ENCODE results near the gene TMEM131. TPM values are rescaled to one million over a fixed set of nuclear protein-coding genes. Genes with fewer than 3 reads are reported as not detected.

The TMEM131 gene
- total and polyA plus RNA-seq, 2 donors: 11.4 to 15.6 TPM

DNA sequence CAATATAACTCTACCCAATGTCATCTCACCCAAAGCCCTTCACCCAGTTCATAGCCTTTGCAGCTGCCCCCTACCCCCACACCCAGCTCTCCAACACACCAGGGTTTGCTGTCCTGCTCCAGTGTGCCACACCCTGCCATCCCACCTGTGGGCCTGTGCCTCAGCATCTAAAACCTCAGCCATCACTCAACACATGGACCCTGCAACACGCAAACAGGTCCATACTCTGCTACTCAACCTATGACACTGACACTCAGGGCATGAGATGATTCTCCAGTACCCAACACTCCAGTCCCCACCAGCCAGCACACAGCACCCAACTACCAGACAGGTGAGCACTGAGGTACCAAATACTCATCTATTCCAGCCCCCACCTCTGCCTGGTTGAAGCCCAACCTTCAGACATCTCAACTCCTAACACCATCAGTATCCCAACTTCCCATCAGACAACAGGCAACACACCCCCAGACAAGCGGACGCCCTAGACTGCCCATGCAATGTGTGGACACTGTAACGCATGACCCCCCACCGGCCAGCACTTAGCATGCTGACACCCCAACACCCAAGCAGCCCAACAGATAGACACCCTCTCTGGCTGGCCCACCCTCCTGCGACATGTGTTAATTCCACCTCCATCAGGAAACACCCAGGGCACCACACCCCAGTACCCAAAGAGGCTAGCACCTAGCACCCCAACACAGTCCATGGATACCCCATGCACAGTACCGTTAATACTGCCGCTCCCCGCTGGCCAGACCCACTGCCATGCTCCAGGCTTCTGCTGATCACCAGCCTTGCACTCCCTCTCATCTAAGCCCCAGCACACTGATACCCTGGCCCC, 257.3 kb downstream of the TMEM131 start:
- Histone ChIP-seq H3K4me3 (ENCODE audit: low read length in 2 of 2) (no peak overlapping the region), H3K27me3 (ENCODE audit: control insufficient read depth in 2 of 2, insufficient read depth in 1 of 2, low read length in 1 of 2) (no peaks in the 10 kb centered on the region), H3K36me3 (ENCODE audit: control insufficient read depth in 2 of 2, insufficient read depth in 2 of 2, low read length in 1 of 2) (peaks cover 70 to 80% of the 10 kb centered on the region in 2 donors), H3K9me3 (ENCODE audit: control insufficient read depth in 2 of 2, insufficient read depth in 1 of 2, low read length in 1 of 2) (no peaks in the 10 kb centered on the region), H3K27ac (ENCODE audit: low read depth in 1 of 2, low read length in 1 of 2) (no peak overlapping the region), H3K4me1 (ENCODE audit: control insufficient read depth in 2 of 2, insufficient read depth in 2 of 2, low read length in 2 of 2) (peaks cover 3 to 4% of the 10 kb centered on the region in 2 donors)
- DNase-seq (ENCODE audit: low read depth in 6 of 9, low spot score in 9 of 9): no peak
- WGBS: 98% methylated on average over 9 of the region's 9 CpGs

- Histone ChIP-seq H3K36me3 (ENCODE audit: control insufficient read depth in 2 of 2, insufficient read depth in 2 of 2, low read length in 1 of 2) (peaks cover 78 to 88% of the 10 kb centered on the region in 2 donors), H3K4me3 (ENCODE audit: low read length in 2 of 2) (no peak overlapping the region), H3K4me1 (ENCODE audit: control insufficient read depth in 2 of 2, insufficient read depth in 2 of 2, low read length in 2 of 2) (peaks cover 3% of the 10 kb centered on the region in 2 donors), H3K27ac (ENCODE audit: low read depth in 1 of 2, low read length in 1 of 2) (no peak overlapping the region), H3K9me3 (ENCODE audit: control insufficient read depth in 2 of 2, insufficient read depth in 1 of 2, low read length in 1 of 2) (no peaks in the 10 kb centered on the region), H3K27me3 (ENCODE audit: control insufficient read depth in 2 of 2, insufficient read depth in 1 of 2, low read length in 1 of 2) (no peaks in the 10 kb centered on the region)
- 98% methylated on average over 32 of the region's 32 CpGs for WGBS
- DNase-seq (ENCODE audit: low read depth in 6 of 9, low spot score in 9 of 9): no peak
These were observed 258.1 kb downstream of the TMEM131 start for GRCh38 chr2:97737421-97738178.

DNA sequence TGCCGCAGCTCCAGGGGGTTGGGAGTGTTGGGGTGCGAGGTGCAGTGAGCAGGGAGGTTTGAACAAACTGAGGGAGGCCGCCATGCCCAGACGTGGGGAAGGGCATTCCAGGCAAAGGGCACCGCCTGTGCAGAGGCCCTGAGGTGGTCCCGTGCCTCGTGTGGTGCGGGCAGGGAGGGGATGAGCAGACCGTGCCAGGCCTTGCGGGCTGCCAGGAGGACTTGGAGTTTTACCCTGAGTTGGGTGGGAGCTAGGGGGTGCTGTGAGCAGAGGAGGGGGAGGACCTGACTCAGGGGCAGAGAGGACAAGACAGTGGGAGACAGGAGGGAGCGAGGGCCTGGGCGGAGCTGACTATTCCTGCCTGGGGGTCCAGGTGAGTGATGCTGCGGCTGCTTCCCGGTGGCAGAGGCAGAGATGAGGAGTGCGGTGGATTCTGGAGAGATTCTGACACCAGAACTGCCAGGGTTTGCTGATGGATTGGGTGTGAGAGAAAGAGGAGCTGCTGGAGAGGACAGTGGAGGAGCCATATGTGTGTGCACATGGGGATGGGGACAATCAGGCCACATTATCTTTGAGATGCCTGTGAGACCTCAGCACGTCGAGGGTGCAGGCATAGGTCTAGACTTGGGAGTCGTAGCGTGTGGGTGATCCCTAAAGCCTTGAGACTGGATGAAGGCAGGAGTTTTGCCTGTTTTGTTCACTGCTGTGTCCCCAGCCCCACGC, 259.0 kb downstream of the TMEM131 start:
- H3K36me3 ChIP-seq (ENCODE audit: control insufficient read depth in 2 of 2, insufficient read depth in 2 of 2, low read length in 1 of 2): peaks cover 87 to 95% of the 10 kb centered on the region in 2 donors
- DNase-seq (ENCODE audit: low read depth in 6 of 9, low spot score in 9 of 9): no peak
- no peak overlapping the region for H3K27ac ChIP-seq (ENCODE audit: low read depth in 1 of 2, low read length in 1 of 2)
- peaks cover 0 to 3% of the 10 kb centered on the region in 2 donors for H3K9me3 ChIP-seq (ENCODE audit: control insufficient read depth in 2 of 2, insufficient read depth in 1 of 2, low read length in 1 of 2)
- H3K27me3 ChIP-seq (ENCODE audit: control insufficient read depth in 2 of 2, insufficient read depth in 1 of 2, low read length in 1 of 2): no peaks in the 10 kb centered on the region
- 97% methylated on average over 20 of the region's 20 CpGs for WGBS
- no peaks in the 10 kb centered on the region for H3K4me1 ChIP-seq (ENCODE audit: control insufficient read depth in 2 of 2, insufficient read depth in 2 of 2, low read length in 2 of 2)
- H3K4me3 ChIP-seq (ENCODE audit: low read length in 2 of 2): no peak overlapping the region

GRCh38 chr2:97736185-97736584, 259.6 kb downstream of the TMEM131 start:
- Histone ChIP-seq H3K4me1 (ENCODE audit: control insufficient read depth in 2 of 2, insufficient read depth in 2 of 2, low read length in 2 of 2) (no peaks in the 10 kb centered on the region), H3K36me3 (ENCODE audit: control insufficient read depth in 2 of 2, insufficient read depth in 2 of 2, low read length in 1 of 2) (peaks cover 88 to 95% of the 10 kb centered on the region in 2 donors), H3K4me3 (ENCODE audit: low read length in 2 of 2) (no peak overlapping the region), H3K27ac (ENCODE audit: low read depth in 1 of 2, low read length in 1 of 2) (no peak overlapping the region), H3K9me3 (ENCODE audit: control insufficient read depth in 2 of 2, insufficient read depth in 1 of 2, low read length in 1 of 2) (peaks cover 0 to 3% of the 10 kb centered on the region in 2 donors), H3K27me3 (ENCODE audit: control insufficient read depth in 2 of 2, insufficient read depth in 1 of 2, low read length in 1 of 2) (no peaks in the 10 kb centered on the region)
- 89% methylated on average over 4 of the region's 4 CpGs for WGBS
- DNase-seq (ENCODE audit: low read depth in 6 of 9, low spot score in 9 of 9): no peak

DNA sequence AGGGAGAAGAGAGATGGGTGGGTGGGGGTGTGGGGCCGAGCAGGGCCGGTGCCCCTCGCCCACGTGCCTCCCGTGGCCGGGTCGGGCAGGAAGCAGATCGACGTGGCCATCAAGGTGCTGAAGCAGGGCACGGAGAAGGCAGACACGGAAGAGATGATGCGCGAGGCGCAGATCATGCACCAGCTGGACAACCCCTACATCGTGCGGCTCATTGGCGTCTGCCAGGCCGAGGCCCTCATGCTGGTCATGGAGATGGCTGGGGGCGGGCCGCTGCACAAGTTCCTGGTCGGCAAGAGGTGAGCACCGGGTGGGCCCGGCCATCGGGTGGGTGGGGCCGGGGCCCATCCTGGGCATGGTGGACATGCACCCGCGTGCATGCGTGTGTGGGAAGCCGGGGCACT, 260.6 kb downstream of the TMEM131 start:
- DNase-seq (ENCODE audit: low read depth in 6 of 9, low spot score in 9 of 9): no peak
- no peaks in the 10 kb centered on the region for H3K4me1 ChIP-seq (ENCODE audit: control insufficient read depth in 2 of 2, insufficient read depth in 2 of 2, low read length in 2 of 2)
- 99% methylated on average over 29 of the region's 29 CpGs for WGBS
- H3K9me3 ChIP-seq (ENCODE audit: control insufficient read depth in 2 of 2, insufficient read depth in 1 of 2, low read length in 1 of 2): peaks cover 0 to 5% of the 10 kb centered on the region in 2 donors
- H3K27ac ChIP-seq (ENCODE audit: low read depth in 1 of 2, low read length in 1 of 2): no peak overlapping the region
- no peak overlapping the region for H3K4me3 ChIP-seq (ENCODE audit: low read length in 2 of 2)
- peaks cover 92 to 94% of the 10 kb centered on the region in 2 donors for H3K36me3 ChIP-seq (ENCODE audit: control insufficient read depth in 2 of 2, insufficient read depth in 2 of 2, low read length in 1 of 2)
- no peaks in the 10 kb centered on the region for H3K27me3 ChIP-seq (ENCODE audit: control insufficient read depth in 2 of 2, insufficient read depth in 1 of 2, low read length in 1 of 2)

GRCh38 chr2:97734061-97735051, 261.4 kb downstream of the TMEM131 start:
- DNase-seq (ENCODE audit: low read depth in 6 of 9, low spot score in 9 of 9): no peak
- Histone ChIP-seq H3K4me3 (ENCODE audit: low read length in 2 of 2) (no peak overlapping the region), H3K36me3 (ENCODE audit: control insufficient read depth in 2 of 2, insufficient read depth in 2 of 2, low read length in 1 of 2) (peaks cover 90 to 93% of the 10 kb centered on the region in 2 donors), H3K9me3 (ENCODE audit: control insufficient read depth in 2 of 2, insufficient read depth in 1 of 2, low read length in 1 of 2) (peaks cover 0 to 9% of the 10 kb centered on the region in 2 donors), H3K27me3 (ENCODE audit: control insufficient read depth in 2 of 2, insufficient read depth in 1 of 2, low read length in 1 of 2) (no peaks in the 10 kb centered on the region), H3K4me1 (ENCODE audit: control insufficient read depth in 2 of 2, insufficient read depth in 2 of 2, low read length in 2 of 2) (no peaks in the 10 kb centered on the region), H3K27ac (ENCODE audit: low read depth in 1 of 2, low read length in 1 of 2) (no peak overlapping the region)
- WGBS: 97% methylated on average over 44 of the region's 44 CpGs

DNA sequence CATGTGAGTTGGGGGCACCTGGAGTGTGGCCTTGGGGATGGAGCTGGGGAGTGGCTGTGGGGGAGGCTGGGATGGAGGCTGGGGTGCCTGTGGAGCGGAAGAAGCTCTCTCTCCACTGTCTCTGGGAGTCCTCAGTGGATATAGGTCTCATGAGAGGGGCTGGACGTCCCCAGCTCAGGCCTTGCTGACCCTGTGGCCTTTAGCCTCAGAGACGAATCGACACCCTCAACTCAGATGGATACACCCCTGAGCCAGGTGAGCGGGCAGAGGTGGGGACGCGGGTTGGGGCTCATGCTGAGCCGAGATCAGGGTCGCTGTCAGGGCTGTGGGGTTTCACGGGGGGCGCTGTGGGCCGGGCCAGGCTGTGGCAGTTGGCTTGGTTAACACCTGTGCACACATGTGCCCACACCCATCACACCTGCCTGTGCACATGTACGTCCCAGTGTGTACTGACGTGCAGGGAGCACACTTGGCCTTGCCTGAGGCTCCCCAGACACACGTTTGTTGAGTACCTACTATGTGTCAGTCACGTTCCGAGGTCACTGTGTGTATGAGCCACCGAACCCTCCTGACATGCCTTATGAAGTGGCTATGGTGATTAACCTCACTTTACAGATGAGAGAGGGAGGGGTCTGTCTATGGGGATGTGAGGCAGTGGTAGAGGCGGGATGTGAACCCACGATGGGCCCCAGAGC, 262.3 kb downstream of the TMEM131 start:
- peaks cover 0 to 9% of the 10 kb centered on the region in 2 donors for H3K9me3 ChIP-seq (ENCODE audit: control insufficient read depth in 2 of 2, insufficient read depth in 1 of 2, low read length in 1 of 2)
- no peaks in the 10 kb centered on the region for H3K27me3 ChIP-seq (ENCODE audit: control insufficient read depth in 2 of 2, insufficient read depth in 1 of 2, low read length in 1 of 2)
- 98% methylated on average over 20 of the region's 20 CpGs for WGBS
- peaks cover 84 to 93% of the 10 kb centered on the region in 2 donors for H3K36me3 ChIP-seq (ENCODE audit: control insufficient read depth in 2 of 2, insufficient read depth in 2 of 2, low read length in 1 of 2)
- DNase-seq (ENCODE audit: low read depth in 6 of 9, low spot score in 9 of 9): no peak
- H3K4me1 ChIP-seq (ENCODE audit: control insufficient read depth in 2 of 2, insufficient read depth in 2 of 2, low read length in 2 of 2): no peaks in the 10 kb centered on the region
- no peak overlapping the region for H3K4me3 ChIP-seq (ENCODE audit: low read length in 2 of 2)
- H3K27ac ChIP-seq (ENCODE audit: low read depth in 1 of 2, low read length in 1 of 2): no peak overlapping the region

Data from thymus (tissue), 11 donors.